HepG2 (cell line): ENCODE measurements around the gene CACNA1H. TPM values are rescaled to one million over a fixed set of nuclear protein-coding genes. Genes with fewer than 3 reads are reported as not detected.

Experiments used
- EHMT2 ChIP-seq: fragments of 200-600 bp; sonication (generic); IDR thresholded peaks from 2 replicates; pipeline ENCODE4 v1.7.0; 2017; ENCODE audit warnings: antibody characterized with exemption, low read depth, low read length, borderline replicate concordance
- ETV5 ChIP-seq: IDR thresholded peaks from 2 replicates; pipeline ENCODE4 v1.6.1; 2018; ENCODE audit warnings: missing biosample characterization, missing genetic modification reagents, inconsistent platforms, borderline replicate concordance
- HNF4A ChIP-seq: sonication (generic); formaldehyde crosslinking; IDR thresholded peaks from 2 replicates; pipeline ENCODE4 v1.4.0; 2020; ENCODE audit warnings: missing genetic modification reagents
- HNRNPL ChIP-seq: fragments of 200-400 bp; formaldehyde crosslinking; IDR thresholded peaks from 2 replicates; pipeline ENCODE4 v1.6.1; 2017; ENCODE audit warnings: mild to moderate bottlenecking, low read depth, low read length
- HOXA7 ChIP-seq: sonication (generic); formaldehyde crosslinking; IDR thresholded peaks from 2 replicates; pipeline ENCODE4 v1.8.1; 2022; ENCODE audit warnings: mild to moderate bottlenecking, missing genetic modification reagents, moderate library complexity
- PTBP1 ChIP-seq: fragments of 200-400 bp; formaldehyde crosslinking; IDR thresholded peaks from 2 replicates; pipeline ENCODE4 v1.6.1; 2018; ENCODE audit warnings: low read length, low read depth; ENCODE audit not compliant: poor library complexity, severe bottlenecking
- RARA ChIP-seq: IDR thresholded peaks from 2 replicates; pipeline ENCODE4 v1.6.1; 2016; ENCODE audit warnings: missing genetic modification reagents, missing compliant biosample characterization
- SOX6 ChIP-seq, 2 experiments: fragments of 450-650 bp in 1 of 2; sonication (generic) in 1 of 2; formaldehyde crosslinking in 1 of 2; IDR thresholded peaks; 2 replicates each; pipeline versions ENCODE4 v1.4.0 to v1.6.1; 2017 to 2020; ENCODE audit warnings: antibody characterized with exemption in 1 of 2, mild to moderate bottlenecking in 1 of 2, missing genetic modification reagents in 1 of 2
- TEAD3 ChIP-seq: optimal IDR thresholded peaks from 2 replicates; pipeline ENCODE3; 2016; ENCODE audit warnings: borderline replicate concordance
- XRCC5 ChIP-seq: fragments of 200-400 bp; formaldehyde crosslinking; optimal IDR thresholded peaks from 2 replicates; pipeline ENCODE3; 2017; ENCODE audit warnings: mild to moderate bottlenecking, low read length
- YY1 ChIP-seq: IDR thresholded peaks from 2 replicates; pipeline ENCODE4 v1.6.1; 2011; ENCODE audit warnings: low read length, low read depth, moderate library complexity, mild to moderate bottlenecking; ENCODE audit not compliant: insufficient read depth, insufficient replicate concordance
- ZNF205 ChIP-seq: IDR thresholded peaks from 2 replicates; pipeline ENCODE4 v1.6.1; 2018; ENCODE audit warnings: missing biosample characterization, missing genetic modification reagents
- ZNF331 ChIP-seq: sonication (generic); formaldehyde crosslinking; IDR thresholded peaks from 2 replicates; pipeline ENCODE4 v1.4.0; 2020; ENCODE audit warnings: missing genetic modification reagents
- ZNF788 ChIP-seq: sonication (generic); formaldehyde crosslinking; IDR thresholded peaks from 2 replicates; pipeline ENCODE4 v1.5.0; 2020; ENCODE audit warnings: mild to moderate bottlenecking, missing genetic modification reagents, borderline replicate concordance
- ZNF792 ChIP-seq: IDR thresholded peaks from 2 replicates; pipeline ENCODE4 v1.6.1; 2016
- ZNF878 ChIP-seq: sonication (generic); formaldehyde crosslinking; IDR thresholded peaks from 2 replicates; pipeline ENCODE4 v1.8.1; 2023; ENCODE audit warnings: mild to moderate bottlenecking, missing genetic modification reagents, moderate library complexity
- ZSCAN21 ChIP-seq: sonication (generic); formaldehyde crosslinking; IDR thresholded peaks from 2 replicates; pipeline ENCODE4 v1.8.0; 2022; ENCODE audit warnings: mild to moderate bottlenecking, missing genetic modification reagents, moderate library complexity, borderline replicate concordance
- polyA plus RNA-seq, 8 experiments: library from polyadenylated mRNA; depleted of rRNA in 3 of 8; stranded (reverse) in 7 of 8; unstranded in 1 of 8; fragments of >200 nt; fragmentation: Illumina TruSeq in 4 of 8; extraction: Trizol in 4 of 8; gene quantifications; 2 replicates each; pipeline versions ENCODE4 v1.2.1 to v1.2.3, GENCODE V29; 2011 to 2016; ENCODE audit warnings: low read depth in 4 of 8, missing spikeins in 1 of 8, mixed read lengths in 1 of 8; ENCODE audit not compliant: insufficient read depth in 1 of 8
- total RNA-seq, 5 experiments: library from RNA; depleted of rRNA; stranded (reverse); fragments of >200 nt; fragmentation: Illumina TruSeq; extraction: Trizol; gene quantifications; 2 replicates each; pipeline ENCODE4 v1.2.3, GENCODE V29; 2016; ENCODE audit warnings: low read depth in 1 of 5
- TF ChIP-seq, protein P1 (sequence below), 2 experiments: fragments of 450-650 bp in 1 of 2; sonication (generic) in 1 of 2; formaldehyde crosslinking; IDR thresholded peaks; 2 replicates each; pipeline versions ENCODE4 v1.5.0 to v1.8.0; 2020 to 2022; ENCODE audit warnings: mild to moderate bottlenecking in 1 of 2, missing genetic modification reagents in 1 of 2
- TF ChIP-seq, protein P2 (sequence below): sonication (generic); formaldehyde crosslinking; IDR thresholded peaks from 2 replicates; pipeline ENCODE4 v1.4.0; 2020; ENCODE audit warnings: mild to moderate bottlenecking, missing genetic modification reagents
- TF ChIP-seq, protein P3 (sequence below): IDR thresholded peaks from 2 replicates; pipeline ENCODE4 v1.6.1; 2016; ENCODE audit warnings: mild to moderate bottlenecking
- TF ChIP-seq, protein P4 (sequence below): sonication (generic); formaldehyde crosslinking; conservative IDR thresholded peaks from 2 replicates; pipeline ENCODE4 v1.4.0; 2020; ENCODE audit warnings: mild to moderate bottlenecking, missing genetic modification reagents, moderate library complexity

The CACNA1H gene
- total and polyA plus RNA-seq, 2 of the 13 experiments (the other 11 are each of a cell fraction or from before 2014, with no cell fraction given) = 0.40 to 1.8 TPM

- TF ChIP-seq, protein P1, sequence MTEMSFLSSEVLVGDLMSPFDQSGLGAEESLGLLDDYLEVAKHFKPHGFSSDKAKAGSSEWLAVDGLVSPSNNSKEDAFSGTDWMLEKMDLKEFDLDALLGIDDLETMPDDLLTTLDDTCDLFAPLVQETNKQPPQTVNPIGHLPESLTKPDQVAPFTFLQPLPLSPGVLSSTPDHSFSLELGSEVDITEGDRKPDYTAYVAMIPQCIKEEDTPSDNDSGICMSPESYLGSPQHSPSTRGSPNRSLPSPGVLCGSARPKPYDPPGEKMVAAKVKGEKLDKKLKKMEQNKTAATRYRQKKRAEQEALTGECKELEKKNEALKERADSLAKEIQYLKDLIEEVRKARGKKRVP (CRISPR knock-in tag; IDR thresholded peaks at IDR 0.05) = peak in 1 of 2 experiments; percentile 55; a peak in 1 of 4 replicates
- 0 out of 2 replicates have a peak, but pooled peaks have one; percentile 37 for TF ChIP-seq ZNF205 (CRISPR knock-in tag)
- peak; percentile 52 for TF ChIP-seq RARA
- peak; percentile 74 for TF ChIP-seq HNF4A (CRISPR knock-in tag)
- TF ChIP-seq ZNF331 = peak; percentile 31; the same call in 1 of the 2 replicates
- 0 out of 2 replicates have a peak, but pooled peaks have one; percentile 28 for TF ChIP-seq ETV5
- 0 out of 2 replicates have a peak, but pooled peaks have one; percentile 38 for TF ChIP-seq ZNF878 (CRISPR knock-in tag)
- TF ChIP-seq YY1 = no peak
- peak; percentile 27 for TF ChIP-seq XRCC5
- TF ChIP-seq, protein P2, sequence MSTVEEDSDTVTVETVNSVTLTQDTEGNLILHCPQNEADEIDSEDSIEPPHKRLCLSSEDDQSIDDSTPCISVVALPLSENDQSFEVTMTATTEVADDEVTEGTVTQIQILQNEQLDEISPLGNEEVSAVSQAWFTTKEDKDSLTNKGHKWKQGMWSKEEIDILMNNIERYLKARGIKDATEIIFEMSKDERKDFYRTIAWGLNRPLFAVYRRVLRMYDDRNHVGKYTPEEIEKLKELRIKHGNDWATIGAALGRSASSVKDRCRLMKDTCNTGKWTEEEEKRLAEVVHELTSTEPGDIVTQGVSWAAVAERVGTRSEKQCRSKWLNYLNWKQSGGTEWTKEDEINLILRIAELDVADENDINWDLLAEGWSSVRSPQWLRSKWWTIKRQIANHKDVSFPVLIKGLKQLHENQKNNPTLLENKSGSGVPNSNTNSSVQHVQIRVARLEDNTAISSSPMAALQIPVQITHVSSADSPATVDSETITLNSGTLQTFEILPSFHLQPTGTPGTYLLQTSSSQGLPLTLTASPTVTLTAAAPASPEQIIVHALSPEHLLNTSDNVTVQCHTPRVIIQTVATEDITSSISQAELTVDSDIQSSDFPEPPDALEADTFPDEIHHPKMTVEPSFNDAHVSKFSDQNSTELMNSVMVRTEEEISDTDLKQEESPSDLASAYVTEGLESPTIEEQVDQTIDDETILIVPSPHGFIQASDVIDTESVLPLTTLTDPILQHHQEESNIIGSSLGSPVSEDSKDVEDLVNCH (CRISPR knock-in tag) = no peak
- TF ChIP-seq PTBP1 = no peak
- TF ChIP-seq ZNF788 (CRISPR knock-in tag) = peak; percentile 35; the same call in 1 of the 2 replicates
- TF ChIP-seq EHMT2 = 0 out of 2 replicates have a peak, but pooled peaks have one; percentile 12
- TF ChIP-seq, protein P3, sequence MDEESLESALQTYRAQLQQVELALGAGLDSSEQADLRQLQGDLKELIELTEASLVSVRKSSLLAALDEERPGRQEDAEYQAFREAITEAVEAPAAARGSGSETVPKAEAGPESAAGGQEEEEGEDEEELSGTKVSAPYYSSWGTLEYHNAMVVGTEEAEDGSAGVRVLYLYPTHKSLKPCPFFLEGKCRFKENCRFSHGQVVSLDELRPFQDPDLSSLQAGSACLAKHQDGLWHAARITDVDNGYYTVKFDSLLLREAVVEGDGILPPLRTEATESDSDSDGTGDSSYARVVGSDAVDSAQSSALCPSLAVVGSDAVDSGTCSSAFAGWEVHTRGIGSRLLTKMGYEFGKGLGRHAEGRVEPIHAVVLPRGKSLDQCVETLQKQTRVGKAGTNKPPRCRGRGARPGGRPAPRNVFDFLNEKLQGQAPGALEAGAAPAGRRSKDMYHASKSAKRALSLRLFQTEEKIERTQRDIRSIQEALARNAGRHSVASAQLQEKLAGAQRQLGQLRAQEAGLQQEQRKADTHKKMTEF (CRISPR knock-in tag) = peak; percentile 54; the same call in 1 of the 2 replicates
- 0 out of 2 replicates have a peak, but pooled peaks have one; percentile 22 for TF ChIP-seq ZNF792 (CRISPR knock-in tag)
- no peak for TF ChIP-seq ZSCAN21 (CRISPR knock-in tag)
- no peak for TF ChIP-seq SOX6 (IDR thresholded peaks at IDR 0.05)
- TF ChIP-seq SOX6 (CRISPR knock-in tag; IDR thresholded peaks at IDR 0.05) = peak; percentile 18; the same call in 1 of the 2 replicates
- 0 out of 2 replicates have a peak, but pooled peaks have one; percentile 71 for TF ChIP-seq HNRNPL
- peak; percentile 71 for TF ChIP-seq TEAD3
- no peak for TF ChIP-seq HOXA7 (CRISPR knock-in tag)
- TF ChIP-seq, protein P4, sequence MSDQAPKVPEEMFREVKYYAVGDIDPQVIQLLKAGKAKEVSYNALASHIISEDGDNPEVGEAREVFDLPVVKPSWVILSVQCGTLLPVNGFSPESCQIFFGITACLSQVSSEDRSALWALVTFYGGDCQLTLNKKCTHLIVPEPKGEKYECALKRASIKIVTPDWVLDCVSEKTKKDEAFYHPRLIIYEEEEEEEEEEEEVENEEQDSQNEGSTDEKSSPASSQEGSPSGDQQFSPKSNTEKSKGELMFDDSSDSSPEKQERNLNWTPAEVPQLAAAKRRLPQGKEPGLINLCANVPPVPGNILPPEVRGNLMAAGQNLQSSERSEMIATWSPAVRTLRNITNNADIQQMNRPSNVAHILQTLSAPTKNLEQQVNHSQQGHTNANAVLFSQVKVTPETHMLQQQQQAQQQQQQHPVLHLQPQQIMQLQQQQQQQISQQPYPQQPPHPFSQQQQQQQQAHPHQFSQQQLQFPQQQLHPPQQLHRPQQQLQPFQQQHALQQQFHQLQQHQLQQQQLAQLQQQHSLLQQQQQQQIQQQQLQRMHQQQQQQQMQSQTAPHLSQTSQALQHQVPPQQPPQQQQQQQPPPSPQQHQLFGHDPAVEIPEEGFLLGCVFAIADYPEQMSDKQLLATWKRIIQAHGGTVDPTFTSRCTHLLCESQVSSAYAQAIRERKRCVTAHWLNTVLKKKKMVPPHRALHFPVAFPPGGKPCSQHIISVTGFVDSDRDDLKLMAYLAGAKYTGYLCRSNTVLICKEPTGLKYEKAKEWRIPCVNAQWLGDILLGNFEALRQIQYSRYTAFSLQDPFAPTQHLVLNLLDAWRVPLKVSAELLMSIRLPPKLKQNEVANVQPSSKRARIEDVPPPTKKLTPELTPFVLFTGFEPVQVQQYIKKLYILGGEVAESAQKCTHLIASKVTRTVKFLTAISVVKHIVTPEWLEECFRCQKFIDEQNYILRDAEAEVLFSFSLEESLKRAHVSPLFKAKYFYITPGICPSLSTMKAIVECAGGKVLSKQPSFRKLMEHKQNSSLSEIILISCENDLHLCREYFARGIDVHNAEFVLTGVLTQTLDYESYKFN = 0 out of 2 replicates have a peak, but pooled peaks have one; percentile 42
Measured at GRCh38 chr16:1184156-1184868, 31.4 kb downstream of the CACNA1H start (continued).
